ENCODE results near the gene MYH10. TPM values are rescaled to one million over a fixed set of nuclear protein-coding genes. Genes with fewer than 3 reads are reported as not detected.

The MYH10 gene
- total RNA-seq, 6 donors from 2014 or later, result 73.3 to 246 (median 99.6) TPM

DNA sequence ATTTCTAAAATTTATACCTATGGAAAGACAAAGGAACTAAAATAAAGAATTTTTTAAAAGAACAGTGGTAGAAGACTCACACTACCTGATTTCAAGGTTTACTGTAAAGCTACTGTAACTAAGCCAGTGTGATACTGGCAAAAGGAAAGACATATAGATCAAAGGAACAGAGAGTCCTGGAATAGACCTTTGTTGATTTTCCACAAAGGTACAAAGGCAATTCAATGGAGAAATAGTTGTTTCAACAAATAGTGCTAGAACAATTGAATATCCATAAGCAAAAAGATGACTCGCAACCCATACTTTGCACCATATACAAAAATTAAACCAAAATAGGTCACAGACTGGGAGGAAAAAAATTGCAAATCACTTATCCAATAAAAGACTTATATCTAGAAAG is 36.7 kb downstream of the MYH10 start:
- no peak for DNase-seq
- Histone ChIP-seq H3K9me3 (no peaks in the 10 kb centered on the region), H3K27me3 (no peaks in the 10 kb centered on the region), H3K4me3 (no peak overlapping the region), H3K27ac (no peak overlapping the region), H3K4me1 (no peaks in the 10 kb centered on the region), H3K36me3 (no peaks in the 10 kb centered on the region)
- TF ChIP-seq POLR2A (IDR thresholded peaks at IDR 0.05) (no peak), EP300 (IDR thresholded peaks at IDR 0.05) (no peak), POLR2AphosphoS5 (IDR thresholded peaks at IDR 0.05) (no peak)
- TF ChIP-seq, protein P1, sequence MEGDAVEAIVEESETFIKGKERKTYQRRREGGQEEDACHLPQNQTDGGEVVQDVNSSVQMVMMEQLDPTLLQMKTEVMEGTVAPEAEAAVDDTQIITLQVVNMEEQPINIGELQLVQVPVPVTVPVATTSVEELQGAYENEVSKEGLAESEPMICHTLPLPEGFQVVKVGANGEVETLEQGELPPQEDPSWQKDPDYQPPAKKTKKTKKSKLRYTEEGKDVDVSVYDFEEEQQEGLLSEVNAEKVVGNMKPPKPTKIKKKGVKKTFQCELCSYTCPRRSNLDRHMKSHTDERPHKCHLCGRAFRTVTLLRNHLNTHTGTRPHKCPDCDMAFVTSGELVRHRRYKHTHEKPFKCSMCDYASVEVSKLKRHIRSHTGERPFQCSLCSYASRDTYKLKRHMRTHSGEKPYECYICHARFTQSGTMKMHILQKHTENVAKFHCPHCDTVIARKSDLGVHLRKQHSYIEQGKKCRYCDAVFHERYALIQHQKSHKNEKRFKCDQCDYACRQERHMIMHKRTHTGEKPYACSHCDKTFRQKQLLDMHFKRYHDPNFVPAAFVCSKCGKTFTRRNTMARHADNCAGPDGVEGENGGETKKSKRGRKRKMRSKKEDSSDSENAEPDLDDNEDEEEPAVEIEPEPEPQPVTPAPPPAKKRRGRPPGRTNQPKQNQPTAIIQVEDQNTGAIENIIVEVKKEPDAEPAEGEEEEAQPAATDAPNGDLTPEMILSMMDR (IDR thresholded peaks at IDR 0.05), result no peak
- no peak for ATAC-seq (ENCODE audit: low FRiP score in 2 of 2)
- 100% methylated on average over 1 of the region's 1 CpG for WGBS, 2 donors

DNA sequence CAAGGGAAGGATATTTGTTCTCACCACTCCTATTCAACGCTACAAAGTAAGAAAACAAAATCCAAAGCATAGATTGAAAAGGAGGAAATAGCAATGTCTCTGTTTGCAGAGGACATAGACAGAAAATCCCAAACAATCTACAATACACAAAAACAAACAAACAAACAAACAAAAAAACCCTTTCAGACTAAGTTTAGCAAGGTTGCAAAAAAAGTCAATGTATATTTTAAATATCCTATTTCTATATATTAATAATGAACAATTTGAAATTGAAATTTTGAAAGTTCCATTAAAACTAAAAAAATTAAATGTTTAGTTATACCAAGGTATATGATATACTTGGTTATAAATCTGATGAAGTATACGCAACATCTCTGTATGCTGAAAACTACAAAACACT is 37.2 kb downstream of the MYH10 start:
- no peak overlapping the region for H3K4me3 ChIP-seq
- H3K9me3 ChIP-seq, result no peaks in the 10 kb centered on the region
- H3K4me1 ChIP-seq, result no peaks in the 10 kb centered on the region
- no peaks in the 10 kb centered on the region for H3K36me3 ChIP-seq
- H3K27ac ChIP-seq, result no peak overlapping the region
- DNase-seq (no peak), ATAC-seq (ENCODE audit: low FRiP score in 2 of 2) (no peak)
- no peak for TF ChIP-seq POLR2AphosphoS5 (IDR thresholded peaks at IDR 0.05)
- TF ChIP-seq EP300 (IDR thresholded peaks at IDR 0.05), result no peak
- TF ChIP-seq, protein P1 (IDR thresholded peaks at IDR 0.05), result no peak
- TF ChIP-seq POLR2A (IDR thresholded peaks at IDR 0.05), result no peak
- no peaks in the 10 kb centered on the region for H3K27me3 ChIP-seq
- 89 to 96% methylated on average over 2 of the region's 2 CpGs for WGBS, 2 donors

DNA sequence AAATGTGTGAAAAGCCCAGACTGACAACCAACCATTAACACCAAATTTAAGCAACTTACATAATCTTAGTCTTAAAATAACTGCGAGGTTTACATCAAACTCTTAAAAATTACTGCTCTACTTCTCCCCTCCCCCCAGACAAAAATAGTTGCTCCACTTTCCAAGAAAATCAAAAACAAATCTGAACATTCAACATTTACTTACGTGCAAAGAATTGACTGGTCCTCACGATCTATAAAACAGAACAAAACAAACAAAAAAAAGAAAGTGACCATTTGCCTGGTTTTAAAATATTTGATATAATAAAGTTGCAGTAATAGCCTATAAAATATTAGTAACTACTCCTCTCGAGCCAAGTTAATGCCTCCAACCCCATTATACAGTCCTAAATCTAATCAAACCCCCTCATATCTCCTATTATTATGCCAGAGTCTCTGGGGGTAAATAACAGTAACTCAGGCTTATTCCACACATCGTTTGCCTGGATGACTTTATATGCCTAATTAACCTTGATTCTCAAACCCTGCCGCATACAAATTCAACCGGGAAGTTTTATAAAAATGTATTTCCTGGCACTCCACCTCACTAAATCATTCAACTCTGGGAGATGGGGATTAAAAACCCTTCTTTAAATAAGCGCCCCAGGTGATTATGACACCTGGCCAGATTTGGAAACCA is 41.5 kb downstream of the MYH10 start:
- 66 to 71% methylated on average over 8 of the region's 8 CpGs for WGBS, 2 donors
- Histone ChIP-seq H3K4me1 (peaks cover 0 to 7% (median 0%) of the 10 kb centered on the region in 4 donors), H3K36me3 (no peaks in the 10 kb centered on the region), H3K27me3 (no peaks in the 10 kb centered on the region), H3K4me3 (no peak overlapping the region), H3K27ac (no peak overlapping the region), H3K9me3 (no peaks in the 10 kb centered on the region)
- no peak for TF ChIP-seq POLR2AphosphoS5 (IDR thresholded peaks at IDR 0.05)
- TF ChIP-seq, protein P1 (IDR thresholded peaks at IDR 0.05), result no peak
- TF ChIP-seq POLR2A (IDR thresholded peaks at IDR 0.05), result no peak
- no peak for TF ChIP-seq EP300 (IDR thresholded peaks at IDR 0.05)
- ATAC-seq (ENCODE audit: low FRiP score in 2 of 2), result no peak
- DNase-seq, result no peak

DNA sequence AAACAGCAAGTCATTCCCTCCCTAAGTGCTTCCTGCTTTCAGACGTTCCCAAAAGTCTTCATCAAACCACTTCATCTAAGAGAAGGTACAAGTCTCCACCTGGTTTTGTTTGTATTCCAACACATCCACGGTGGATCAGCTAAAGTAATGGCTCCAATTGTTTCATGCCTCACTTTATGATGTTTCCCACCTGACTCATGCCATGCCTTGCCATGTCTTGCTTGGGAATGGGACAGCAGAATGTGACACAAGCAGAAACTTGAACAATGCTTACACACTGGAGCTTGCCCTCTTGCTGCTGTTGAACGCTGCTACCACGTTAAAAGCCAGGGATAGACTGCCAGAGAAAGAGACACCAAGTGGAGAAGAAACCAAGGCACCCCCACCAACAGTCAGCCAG is 43.8 kb downstream of the MYH10 start:
- ATAC-seq (ENCODE audit: low FRiP score in 2 of 2) (no peak), DNase-seq (no peak)
- WGBS, 2 donors, result 69 to 71% methylated on average over 3 to 4 of the region's 4 CpGs
- Histone ChIP-seq H3K9me3 (no peaks in the 10 kb centered on the region), H3K4me1 (peaks cover 0 to 7% (median 0%) of the 10 kb centered on the region in 4 donors), H3K4me3 (no peak overlapping the region), H3K27me3 (no peaks in the 10 kb centered on the region), H3K27ac (no peak overlapping the region), H3K36me3 (no peaks in the 10 kb centered on the region)
- TF ChIP-seq POLR2A (IDR thresholded peaks at IDR 0.05), result no peak
- no peak for TF ChIP-seq EP300 (IDR thresholded peaks at IDR 0.05)
- TF ChIP-seq POLR2AphosphoS5 (IDR thresholded peaks at IDR 0.05), result no peak

DNA sequence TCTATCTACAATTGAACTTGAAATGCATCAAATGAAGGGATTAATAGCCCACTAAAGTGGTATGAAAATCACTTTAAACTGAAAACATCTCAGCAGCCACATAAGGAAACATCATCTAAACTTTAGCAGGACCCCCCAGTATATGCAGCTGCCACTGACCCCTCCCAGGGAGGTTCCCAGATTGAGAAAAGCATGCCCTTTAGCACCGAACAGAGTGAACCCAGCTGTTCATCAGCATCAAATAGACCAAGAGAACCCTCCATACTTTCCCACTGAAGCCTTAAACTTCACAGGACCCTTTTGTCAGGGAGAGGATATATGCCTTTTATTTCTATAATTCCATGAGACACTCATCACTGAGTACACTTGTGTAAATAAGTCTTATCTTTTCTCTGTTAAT is 44.6 kb downstream of the MYH10 start:
- no peak for DNase-seq
- Histone ChIP-seq H3K36me3 (no peaks in the 10 kb centered on the region), H3K9me3 (no peaks in the 10 kb centered on the region), H3K27me3 (no peaks in the 10 kb centered on the region), H3K4me1 (peaks cover 0 to 7% (median 0%) of the 10 kb centered on the region in 4 donors), H3K4me3 (no peak overlapping the region), H3K27ac (no peak overlapping the region)
- ATAC-seq (ENCODE audit: low FRiP score in 2 of 2), result no peak
- 50 to 93% methylated on average over 1 of the region's 1 CpG for WGBS, 2 donors
- TF ChIP-seq, protein P1 (IDR thresholded peaks at IDR 0.05), result no peak
- TF ChIP-seq POLR2A (IDR thresholded peaks at IDR 0.05) (no peak), EP300 (IDR thresholded peaks at IDR 0.05) (no peak), POLR2AphosphoS5 (IDR thresholded peaks at IDR 0.05) (no peak)

Measured in upper lobe of left lung (tissue), 6 donors.